GM12878 (cell line): ENCODE results near the gene CENPP. TPM values are rescaled to one million over a fixed set of nuclear protein-coding genes. Genes with fewer than 3 reads are reported as not detected.

ENCODE experiments used
- ATAC-seq: fragments of 200-7000 bp; cut with Tn5 transposase; 3 replicates; pipeline ENCODE4 v1.9.1; 2020; ENCODE audit warnings: mild to moderate bottlenecking, moderate library complexity
- BruUV-seq: library from RNA; stranded (reverse); fragments of 400-500 nt; replicated peaks from 2 replicates; lab custom pipeline; 2021; lab: Mats Ljungman, UMichigan
- CTCF ChIA-PET: fragments of 300-600 bp; sonication (Branson Sonifier 250); formaldehyde crosslinking; extraction: SDS; loops from one replicate; lab custom pipeline; 2021; ENCODE audit warnings: inconsistent platforms; lab: Yijun Ruan, JAX
- POLR2A ChIA-PET: fragments of 350-600 bp; formaldehyde crosslinking; extraction: SDS; loops from one replicate; lab custom pipeline; 2021; ENCODE audit warnings: inconsistent platforms; lab: Charles Lee
- RAD21 ChIA-PET: fragments of 300-600 bp; sonication (Branson Sonifier 250); formaldehyde crosslinking; loops from one replicate; lab custom pipeline; 2023; ENCODE audit warnings: antibody characterized with exemption; ENCODE audit not compliant: unreplicated experiment; lab: Charles Lee
- SMC1A ChIA-PET: fragments of 300-600 bp; sonication (Branson Sonifier 250); formaldehyde crosslinking; loops from one replicate; lab custom pipeline; 2023; ENCODE audit not compliant: unreplicated experiment, uncharacterized antibody; lab: Charles Lee
- DNase-seq: peaks from one replicate; pipeline ENCODE4 v3.0.0-alpha.2; 2011; ENCODE audit warnings: low read depth, low spot score
- FAIRE-seq: peaks from 3 replicates; lab custom pipeline; 2011; peaks lifted over from hg19 to GRCh38; lab: Jason Lieb, UNC
- H2AFZ ChIP-seq: 2 replicates; pipeline ENCODE4 v1.6.0; 2011; ENCODE audit warnings: low read depth, low read length, control low read depth; ENCODE audit not compliant: control insufficient read depth
- H3K27ac ChIP-seq: 2 replicates; pipeline ENCODE4 v1.5.1; 2011; ENCODE audit warnings: control low read depth; ENCODE audit not compliant: control insufficient read depth, insufficient read depth
- H3K27me3 ChIP-seq, 2 experiments: replicated peaks in 1 of 2; 2 replicates each; pipeline versions ENCODE4 v1.6.0 to v1.6.1; 2011; ENCODE audit warnings: low read length in 1 of 2; ENCODE audit not compliant: control insufficient read depth in 2 of 2, insufficient read depth in 2 of 2
- H3K36me3 ChIP-seq, 2 experiments: 2 replicates each; pipeline ENCODE4 v1.5.1; 2011; ENCODE audit warnings: low read length in 1 of 2; ENCODE audit not compliant: control insufficient read depth in 2 of 2, insufficient read depth in 2 of 2
- H3K4me1 ChIP-seq: 2 replicates; pipeline ENCODE4 v1.6.1; 2011; ENCODE audit warnings: mild to moderate bottlenecking, low read length, moderate library complexity, mixed read lengths; ENCODE audit not compliant: control insufficient read depth, insufficient read depth
- H3K4me2 ChIP-seq: 2 replicates; pipeline ENCODE4 v1.6.0; 2011; ENCODE audit warnings: control low read depth; ENCODE audit not compliant: control insufficient read depth, insufficient read depth
- H3K4me3 ChIP-seq: fragments of 200-600 bp; sonication (generic); 2 replicates; pipeline ENCODE4 v1.5.1; 2016
- H3K79me2 ChIP-seq: 2 replicates; pipeline ENCODE4 v1.6.0; 2011; ENCODE audit warnings: low read length; ENCODE audit not compliant: control insufficient read depth, insufficient read depth
- H3K9ac ChIP-seq: 2 replicates; pipeline ENCODE4 v1.8.0; 2011; ENCODE audit warnings: low read length, control low read depth, mixed read lengths; ENCODE audit not compliant: control insufficient read depth, insufficient read depth
- H3K9me3 ChIP-seq: replicated peaks from 3 replicates; pipeline ENCODE4 v1.5.1; 2011; ENCODE audit warnings: mild to moderate bottlenecking, low read length; ENCODE audit not compliant: control insufficient read depth, insufficient read depth
- H4K20me1 ChIP-seq: 2 replicates; pipeline ENCODE4 v1.6.0; 2011; ENCODE audit not compliant: control insufficient read depth, insufficient read depth
- BACH1 ChIP-seq: fragments of 450-650 bp; IDR thresholded peaks from 2 replicates; pipeline ENCODE4 v1.6.1; 2017; ENCODE audit warnings: mild to moderate bottlenecking, borderline replicate concordance
- BMI1 ChIP-seq: fragments of 450-650 bp; IDR thresholded peaks from 2 replicates; pipeline ENCODE4 v1.6.1; 2016; ENCODE audit warnings: mild to moderate bottlenecking, moderate library complexity, borderline replicate concordance
- BRCA1 ChIP-seq: IDR thresholded peaks from 2 replicates; pipeline ENCODE4 v1.6.1; 2011; ENCODE audit warnings: low read depth, low read length, improper control_type of control experiment
- EGR1 ChIP-seq, 2 experiments: IDR thresholded peaks; 1 replicate in 1 of 2; 2 replicates in 1 of 2; pipeline ENCODE4 v1.6.1; 2011 to 2012; ENCODE audit warnings: low read depth in 2 of 2, low read length in 2 of 2, borderline replicate concordance in 1 of 2, mild to moderate bottlenecking in 1 of 2, moderate library complexity in 1 of 2
- GATAD2B ChIP-seq: fragments of 450-650 bp; conservative IDR thresholded peaks from 2 replicates; pipeline ENCODE4 v1.6.1; 2017; ENCODE audit warnings: low read depth, mild to moderate bottlenecking, moderate library complexity
- HDAC2 ChIP-seq: fragments of 200-600 bp; sonication (generic); IDR thresholded peaks from 2 replicates; pipeline ENCODE4 v1.6.1; 2017
- LARP7 ChIP-seq: fragments of 450-650 bp; IDR thresholded peaks from 2 replicates; pipeline ENCODE4 v1.6.1; 2017; ENCODE audit warnings: mild to moderate bottlenecking
- MXI1 ChIP-seq: fragments of 150-350 bp; IDR thresholded peaks from 2 replicates; pipeline ENCODE4 v1.6.1; 2011; ENCODE audit warnings: low read depth, mild to moderate bottlenecking, inconsistent platforms, low read length, improper control_type of control experiment
- MYB ChIP-seq: fragments of 150-350 bp; IDR thresholded peaks from 2 replicates; pipeline ENCODE4 v1.6.1; 2014; ENCODE audit warnings: mild to moderate bottlenecking, low read depth, low read length, borderline replicate concordance
- NFYA ChIP-seq: IDR thresholded peaks from 2 replicates; pipeline ENCODE4 v1.6.1; 2011; ENCODE audit warnings: low read depth, mild to moderate bottlenecking, low read length, improper control_type of control experiment, borderline replicate concordance
- NFYB ChIP-seq: IDR thresholded peaks from 2 replicates; pipeline ENCODE4 v1.6.1; 2011; ENCODE audit warnings: low read depth, mild to moderate bottlenecking, low read length, improper control_type of control experiment, moderate library complexity; ENCODE audit not compliant: insufficient read depth
- STAT3 ChIP-seq: IDR thresholded peaks from 2 replicates; pipeline ENCODE4 v1.6.1; 2011; ENCODE audit warnings: low read depth, low read length, improper control_type of control experiment
- TARDBP ChIP-seq: IDR thresholded peaks from 2 replicates; pipeline ENCODE4 v1.6.1; 2016; ENCODE audit warnings: borderline replicate concordance
- ZNF217 ChIP-seq: fragments of 450-650 bp; IDR thresholded peaks from 2 replicates; pipeline ENCODE4 v1.6.1; 2017; ENCODE audit warnings: antibody characterized with exemption, mild to moderate bottlenecking
- WGBS: methylation state at CpG from one replicate; pipeline ENCODE4 v1.1.6; 2016; ENCODE audit warnings: low lambda C conversion rate; ENCODE audit not compliant: insufficient replicate concordance, insufficient coverage; ENCODE audit errors: missing lambda C conversion rate; 5-methylcytosine and 5-hydroxymethylcytosine counted together
- in situ Hi-C: fragments of 300-500 bp; cut with MboI; formaldehyde crosslinking; loops from 9 replicates; pipeline ENCODE4 v1.14.3; 2018; ENCODE audit warnings: mixed read lengths
- intact Hi-C: fragments of 100-400 bp; cut with micrococcal nuclease; formaldehyde crosslinking; loops from one replicate; pipeline ENCODE4 v1.14.2; 2022; ENCODE audit not compliant: unreplicated experiment
- polyA plus RNA-seq, 11 experiments: library from polyadenylated mRNA; depleted of rRNA in 4 of 11; unstranded in 6 of 11; stranded (reverse) in 5 of 11; fragments of >200 nt; fragmentation: Nextera tagmentation in 4 of 11; fragmentation: Illumina TruSeq in 1 of 11; extraction: Ambion mirVana in 4 of 11; extraction: Trizol in 1 of 11; gene quantifications; 1 replicate in 1 of 11; 2 replicates in 10 of 11; pipeline versions ENCODE4 v1.2.1 to v1.2.3, GENCODE V29; 2011 to 2016; ENCODE audit warnings: inconsistent platforms in 2 of 11, missing spikeins in 2 of 11, low read depth in 1 of 11
- total RNA-seq, 4 experiments: library from RNA; depleted of rRNA in 3 of 4; stranded (reverse); fragments of >200 nt in 3 of 4; fragmentation: Illumina TruSeq in 1 of 4; extraction: Trizol in 1 of 4; gene quantifications; 2 replicates each; pipeline versions ENCODE4 v1.2.1 to v1.2.3, GENCODE V29; 2013 to 2021
- TF ChIP-seq, protein P1 (sequence below): fragments of 450-650 bp; formaldehyde crosslinking; IDR thresholded peaks from 2 replicates; pipeline ENCODE4 v1.4.0; 2020; ENCODE audit warnings: mild to moderate bottlenecking, moderate library complexity
- TF ChIP-seq, protein P2 (sequence below): fragments of 450-650 bp; IDR thresholded peaks from 2 replicates; pipeline ENCODE4 v1.6.1; 2016; ENCODE audit warnings: mild to moderate bottlenecking
- TF ChIP-seq, protein P3 (sequence below): fragments of 450-650 bp; IDR thresholded peaks from 2 replicates; pipeline ENCODE4 v1.6.1; 2018; ENCODE audit warnings: borderline replicate concordance, mild to moderate bottlenecking; ENCODE audit not compliant: partially characterized antibody

CENPP gene
- total and polyA plus RNA-seq, 10 of the 15 experiments (the other 5 are each of a cell fraction or from before 2014, with no cell fraction given) = 9.4 to 31.4 (median 19.8) TPM

DNA sequence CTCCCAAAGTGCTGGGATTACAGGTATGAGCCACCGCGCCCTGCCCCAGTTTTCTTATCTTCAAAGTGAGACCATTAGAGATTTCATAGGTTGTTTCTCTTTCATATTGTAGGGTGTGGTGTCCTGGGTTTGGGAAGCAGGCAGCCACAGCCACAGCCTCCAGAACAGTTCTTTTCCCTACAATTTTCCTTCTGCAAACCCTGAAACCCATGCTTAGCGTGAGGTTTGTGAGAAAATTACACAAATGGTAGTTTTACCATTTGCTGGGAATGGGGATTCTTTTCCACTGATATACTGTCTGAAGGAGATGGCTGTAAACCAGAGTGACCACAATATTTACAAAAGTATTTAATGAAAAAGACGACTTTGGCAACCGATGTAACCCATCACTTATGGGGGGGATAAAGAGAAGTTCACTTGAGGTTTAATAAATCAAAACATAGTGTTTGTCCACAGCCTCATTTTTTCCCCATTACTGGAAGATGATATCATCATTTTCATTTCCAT, 236.8 kb downstream of the CENPP start:
- ATAC-seq (no peak), FAIRE-seq (no peak), DNase-seq (no peak)
- Histone ChIP-seq H3K79me2 (no peaks in the 10 kb centered on the region), H3K27ac (no peak overlapping the region), H3K4me2 (no peak overlapping the region), H4K20me1 (no peaks in the 10 kb centered on the region), H3K36me3 (no peaks in the 10 kb centered on the region), H2AFZ (no peak overlapping the region), H3K9me3 (no peaks in the 10 kb centered on the region; the same call in 2 of the 3 replicates), H3K27me3 (no peaks in the 10 kb centered on the region), H3K4me1 (no peaks in the 10 kb centered on the region), H3K9ac (no peak overlapping the region), H3K4me3 (no peak overlapping the region)
- in situ Hi-C loops (no loop called here), intact Hi-C loops (no loop called here)
- ChIA-PET CTCF (no interaction called here), RAD21 (no interaction called here), POLR2A (no interaction called here), SMC1A (no interaction called here)
- BruUV-seq = no TSS peak
- WGBS = 88% methylated on average over 5 of the region's 5 CpGs
- TF ChIP-seq LARP7 (no peak), NFYB (no peak), ZNF217 (no peak), STAT3 (no peak), BACH1 (no peak), GATAD2B (no peak), HDAC2 (no peak), TARDBP (no peak), NFYA (no peak), MYB (no peak), BRCA1 (no peak), MXI1 (no peak), EGR1 (IDR thresholded peaks at IDR 0.05; ENCODE audit: borderline replicate concordance in 1 of 2, low read depth in 2 of 2, low read length in 2 of 2) (no peak), BMI1 (no peak)
- TF ChIP-seq, protein P1, sequence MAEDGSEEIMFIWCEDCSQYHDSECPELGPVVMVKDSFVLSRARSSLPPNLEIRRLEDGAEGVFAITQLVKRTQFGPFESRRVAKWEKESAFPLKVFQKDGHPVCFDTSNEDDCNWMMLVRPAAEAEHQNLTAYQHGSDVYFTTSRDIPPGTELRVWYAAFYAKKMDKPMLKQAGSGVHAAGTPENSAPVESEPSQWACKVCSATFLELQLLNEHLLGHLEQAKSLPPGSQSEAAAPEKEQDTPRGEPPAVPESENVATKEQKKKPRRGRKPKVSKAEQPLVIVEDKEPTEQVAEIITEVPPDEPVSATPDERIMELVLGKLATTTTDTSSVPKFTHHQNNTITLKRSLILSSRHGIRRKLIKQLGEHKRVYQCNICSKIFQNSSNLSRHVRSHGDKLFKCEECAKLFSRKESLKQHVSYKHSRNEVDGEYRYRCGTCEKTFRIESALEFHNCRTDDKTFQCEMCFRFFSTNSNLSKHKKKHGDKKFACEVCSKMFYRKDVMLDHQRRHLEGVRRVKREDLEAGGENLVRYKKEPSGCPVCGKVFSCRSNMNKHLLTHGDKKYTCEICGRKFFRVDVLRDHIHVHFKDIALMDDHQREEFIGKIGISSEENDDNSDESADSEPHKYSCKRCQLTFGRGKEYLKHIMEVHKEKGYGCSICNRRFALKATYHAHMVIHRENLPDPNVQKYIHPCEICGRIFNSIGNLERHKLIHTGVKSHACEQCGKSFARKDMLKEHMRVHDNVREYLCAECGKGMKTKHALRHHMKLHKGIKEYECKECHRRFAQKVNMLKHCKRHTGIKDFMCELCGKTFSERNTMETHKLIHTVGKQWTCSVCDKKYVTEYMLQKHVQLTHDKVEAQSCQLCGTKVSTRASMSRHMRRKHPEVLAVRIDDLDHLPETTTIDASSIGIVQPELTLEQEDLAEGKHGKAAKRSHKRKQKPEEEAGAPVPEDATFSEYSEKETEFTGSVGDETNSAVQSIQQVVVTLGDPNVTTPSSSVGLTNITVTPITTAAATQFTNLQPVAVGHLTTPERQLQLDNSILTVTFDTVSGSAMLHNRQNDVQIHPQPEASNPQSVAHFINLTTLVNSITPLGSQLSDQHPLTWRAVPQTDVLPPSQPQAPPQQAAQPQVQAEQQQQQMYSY (CRISPR knock-in tag) = no peak
- TF ChIP-seq, protein P2, sequence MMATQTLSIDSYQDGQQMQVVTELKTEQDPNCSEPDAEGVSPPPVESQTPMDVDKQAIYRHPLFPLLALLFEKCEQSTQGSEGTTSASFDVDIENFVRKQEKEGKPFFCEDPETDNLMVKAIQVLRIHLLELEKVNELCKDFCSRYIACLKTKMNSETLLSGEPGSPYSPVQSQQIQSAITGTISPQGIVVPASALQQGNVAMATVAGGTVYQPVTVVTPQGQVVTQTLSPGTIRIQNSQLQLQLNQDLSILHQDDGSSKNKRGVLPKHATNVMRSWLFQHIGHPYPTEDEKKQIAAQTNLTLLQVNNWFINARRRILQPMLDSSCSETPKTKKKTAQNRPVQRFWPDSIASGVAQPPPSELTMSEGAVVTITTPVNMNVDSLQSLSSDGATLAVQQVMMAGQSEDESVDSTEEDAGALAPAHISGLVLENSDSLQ = no peak
- TF ChIP-seq, protein P3, sequence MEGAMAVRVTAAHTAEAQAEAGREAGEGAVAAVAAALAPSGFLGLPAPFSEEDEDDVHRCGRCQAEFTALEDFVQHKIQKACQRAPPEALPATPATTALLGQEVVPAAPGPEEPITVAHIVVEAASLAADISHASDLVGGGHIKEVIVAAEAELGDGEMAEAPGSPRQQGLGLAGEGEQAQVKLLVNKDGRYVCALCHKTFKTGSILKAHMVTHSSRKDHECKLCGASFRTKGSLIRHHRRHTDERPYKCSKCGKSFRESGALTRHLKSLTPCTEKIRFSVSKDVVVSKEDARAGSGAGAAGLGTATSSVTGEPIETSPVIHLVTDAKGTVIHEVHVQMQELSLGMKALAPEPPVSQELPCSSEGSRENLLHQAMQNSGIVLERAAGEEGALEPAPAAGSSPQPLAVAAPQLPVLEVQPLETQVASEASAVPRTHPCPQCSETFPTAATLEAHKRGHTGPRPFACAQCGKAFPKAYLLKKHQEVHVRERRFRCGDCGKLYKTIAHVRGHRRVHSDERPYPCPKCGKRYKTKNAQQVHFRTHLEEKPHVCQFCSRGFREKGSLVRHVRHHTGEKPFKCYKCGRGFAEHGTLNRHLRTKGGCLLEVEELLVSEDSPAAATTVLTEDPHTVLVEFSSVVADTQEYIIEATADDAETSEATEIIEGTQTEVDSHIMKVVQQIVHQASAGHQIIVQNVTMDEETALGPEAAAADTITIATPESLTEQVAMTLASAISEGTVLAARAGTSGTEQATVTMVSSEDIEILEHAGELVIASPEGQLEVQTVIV = no peak
